GM13976 (cell line): ENCODE results near the gene TLX2.
"Not testable (repeated sequence)": the region's sequence is repeated elsewhere in the genome, so short reads cannot be mapped to it uniquely, and the experiment has no call there.

Source experiments
- DNase-seq: peaks from one replicate; pipeline ENCODE4 v3.0.0; 2012; ENCODE audit warnings: low spot score
- in situ Hi-C: fragments of 300-500 bp; cut with MboI; formaldehyde crosslinking; loops from one replicate; pipeline ENCODE4 v1.12.0; 2022; ENCODE audit warnings: low sequenced_read_pairs, mixed read lengths, inconsistent platforms; ENCODE audit not compliant: unreplicated experiment
- TF ChIP-seq, protein P1 (sequence below): IDR thresholded peaks from 2 replicates; pipeline ENCODE4 v1.5.1; 2012; ENCODE audit warnings: borderline replicate concordance, mild to moderate bottlenecking; ENCODE audit not compliant: insufficient read depth; ENCODE audit errors: extremely low read depth, missing control alignments, control extremely low read depth

TLX2 gene

GRCh38 chr2:74514368-74515270, at the start of gene TLX2:
Gene TLX2 (plus strand): TSS chr2:74514450. CDS start chr2:74514807, 357 bp downstream.
- TF ChIP-seq, protein P1, sequence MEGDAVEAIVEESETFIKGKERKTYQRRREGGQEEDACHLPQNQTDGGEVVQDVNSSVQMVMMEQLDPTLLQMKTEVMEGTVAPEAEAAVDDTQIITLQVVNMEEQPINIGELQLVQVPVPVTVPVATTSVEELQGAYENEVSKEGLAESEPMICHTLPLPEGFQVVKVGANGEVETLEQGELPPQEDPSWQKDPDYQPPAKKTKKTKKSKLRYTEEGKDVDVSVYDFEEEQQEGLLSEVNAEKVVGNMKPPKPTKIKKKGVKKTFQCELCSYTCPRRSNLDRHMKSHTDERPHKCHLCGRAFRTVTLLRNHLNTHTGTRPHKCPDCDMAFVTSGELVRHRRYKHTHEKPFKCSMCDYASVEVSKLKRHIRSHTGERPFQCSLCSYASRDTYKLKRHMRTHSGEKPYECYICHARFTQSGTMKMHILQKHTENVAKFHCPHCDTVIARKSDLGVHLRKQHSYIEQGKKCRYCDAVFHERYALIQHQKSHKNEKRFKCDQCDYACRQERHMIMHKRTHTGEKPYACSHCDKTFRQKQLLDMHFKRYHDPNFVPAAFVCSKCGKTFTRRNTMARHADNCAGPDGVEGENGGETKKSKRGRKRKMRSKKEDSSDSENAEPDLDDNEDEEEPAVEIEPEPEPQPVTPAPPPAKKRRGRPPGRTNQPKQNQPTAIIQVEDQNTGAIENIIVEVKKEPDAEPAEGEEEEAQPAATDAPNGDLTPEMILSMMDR, result no peak
- in situ Hi-C loops, result no loop called here
- DNase-seq, result no peak

GRCh38 chr2:74470742-74471141, 43.5 kb upstream of the TLX2 start:
- in situ Hi-C loops, DNase-seq: not testable (repeated sequence)

DNA sequence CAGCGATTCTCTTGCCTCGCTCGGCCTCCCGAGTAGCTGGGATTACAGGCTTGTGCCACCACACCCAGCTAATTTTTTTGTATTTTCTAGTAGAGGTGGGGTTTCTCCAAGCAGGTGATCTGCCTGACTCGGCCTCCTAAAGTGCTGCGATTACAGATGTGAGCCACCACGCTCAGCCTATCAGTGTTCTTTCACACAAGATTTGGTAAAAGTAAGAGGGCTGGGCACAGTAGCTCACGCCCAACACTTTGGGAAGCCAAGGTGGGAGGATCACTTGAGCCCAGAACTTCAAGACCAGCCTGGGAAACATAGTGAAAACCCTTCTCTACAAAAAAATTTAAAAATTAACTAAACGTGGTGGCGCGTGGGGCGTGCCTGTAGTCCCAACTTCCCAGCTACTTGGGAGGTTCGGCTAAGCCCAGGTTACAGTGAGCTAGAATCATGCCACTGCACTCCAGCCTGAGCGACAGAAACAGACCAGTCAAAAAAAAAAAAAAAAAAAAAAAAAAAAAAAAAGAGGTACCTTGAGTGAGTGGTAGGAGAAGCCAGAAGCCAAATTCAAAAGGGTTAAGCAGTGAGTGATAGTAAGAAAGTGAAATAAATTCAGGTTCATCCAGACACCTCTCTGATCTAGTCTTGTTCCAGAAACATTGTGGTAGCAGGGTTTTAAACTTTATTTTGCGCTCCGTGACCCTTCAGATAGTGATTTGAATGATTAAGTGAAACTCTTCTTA, 42.8 kb upstream of the TLX2 start:
- in situ Hi-C loops, result no loop called here
- TF ChIP-seq, protein P1, result no peak
- no peak for DNase-seq

DNA sequence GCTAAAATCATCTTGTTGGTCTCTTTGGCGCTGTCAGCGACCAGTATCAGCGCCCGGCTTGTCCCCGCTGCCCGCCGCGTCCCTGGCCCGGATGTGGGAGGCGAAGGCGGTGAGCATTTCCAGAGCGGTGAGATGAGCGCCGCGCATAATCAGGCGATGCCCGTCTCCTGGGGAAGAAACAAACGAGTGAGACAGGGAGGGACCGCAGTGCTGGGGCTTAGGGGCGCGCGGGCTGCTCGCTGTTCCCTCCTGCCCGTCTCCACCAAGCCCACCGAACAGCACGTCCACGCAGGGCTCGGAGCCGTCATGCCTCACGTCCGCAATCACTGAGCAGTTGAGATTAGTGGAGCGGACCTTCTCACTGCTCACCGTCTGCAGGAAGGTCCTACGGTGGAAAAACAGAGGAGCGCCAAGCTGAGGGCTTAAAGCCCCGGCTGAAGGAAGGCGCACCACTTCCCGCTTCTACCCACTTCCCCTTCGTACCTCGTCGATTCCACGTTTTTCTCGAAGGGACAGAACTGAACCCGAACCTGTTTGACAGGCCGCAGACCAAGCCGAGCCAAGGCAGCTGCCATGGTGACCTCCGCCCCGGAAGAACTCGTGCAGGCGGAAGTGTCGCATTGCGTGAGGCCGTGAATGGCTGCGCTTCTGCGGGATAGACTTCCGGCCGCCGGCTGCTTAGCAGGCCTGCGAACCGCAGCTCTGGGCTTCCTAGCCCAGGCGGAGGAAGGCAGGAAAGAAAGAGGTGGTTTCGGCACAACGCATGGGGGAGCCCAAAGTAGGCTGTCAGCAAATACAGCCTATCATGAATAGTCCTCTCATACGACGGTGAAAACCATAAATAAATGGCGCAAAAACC, 41.9 kb upstream of the TLX2 start, which contains the start of gene MRPL53:
MRPL53 (minus strand) TSS at position 595 of the 859 bp plus-strand sequence; CDS start at position 575, 20 bp downstream.
- TF ChIP-seq, protein P1, result no peak
- in situ Hi-C loops, result no loop called here
- peak; percentile 89 for DNase-seq

- DNase-seq, result peak; percentile 24
- TF ChIP-seq, protein P1, result no peak
- in situ Hi-C loops, result no loop called here
Observed at GRCh38 chr2:74472945-74473258, 41.3 kb upstream of the TLX2 start.

GRCh38 chr2:74474481-74474880, 39.8 kb upstream of the TLX2 start:
- in situ Hi-C loops, result no loop called here
- TF ChIP-seq, protein P1, result no peak
- DNase-seq, result peak; percentile 8
